Kidney glomerular epithelial cell (primary cell): Measurements from ENCODE around the gene HACD2.

ENCODE experiments used
- DNase-seq: peaks from one replicate; lab custom pipeline; 2025; lab: John Stamatoyannopoulos, UW

HACD2 gene

GRCh38 chr3:123481722-123482457 lies 103.0 kb downstream of the HACD2 start:
- DNase-seq, result no peak

GRCh38 chr3:123481071-123481470 lies 103.8 kb downstream of the HACD2 start:
- no peak for DNase-seq

GRCh38 chr3:123480428-123480827 lies 104.4 kb downstream of the HACD2 start:
- DNase-seq, result no peak

- no peak for DNase-seq
These were observed 105.0 kb downstream of the HACD2 start for GRCh38 chr3:123479891-123480290.

GRCh38 chr3:123478314-123478713 lies 106.5 kb downstream of the HACD2 start:
- DNase-seq, result no peak

DNA sequence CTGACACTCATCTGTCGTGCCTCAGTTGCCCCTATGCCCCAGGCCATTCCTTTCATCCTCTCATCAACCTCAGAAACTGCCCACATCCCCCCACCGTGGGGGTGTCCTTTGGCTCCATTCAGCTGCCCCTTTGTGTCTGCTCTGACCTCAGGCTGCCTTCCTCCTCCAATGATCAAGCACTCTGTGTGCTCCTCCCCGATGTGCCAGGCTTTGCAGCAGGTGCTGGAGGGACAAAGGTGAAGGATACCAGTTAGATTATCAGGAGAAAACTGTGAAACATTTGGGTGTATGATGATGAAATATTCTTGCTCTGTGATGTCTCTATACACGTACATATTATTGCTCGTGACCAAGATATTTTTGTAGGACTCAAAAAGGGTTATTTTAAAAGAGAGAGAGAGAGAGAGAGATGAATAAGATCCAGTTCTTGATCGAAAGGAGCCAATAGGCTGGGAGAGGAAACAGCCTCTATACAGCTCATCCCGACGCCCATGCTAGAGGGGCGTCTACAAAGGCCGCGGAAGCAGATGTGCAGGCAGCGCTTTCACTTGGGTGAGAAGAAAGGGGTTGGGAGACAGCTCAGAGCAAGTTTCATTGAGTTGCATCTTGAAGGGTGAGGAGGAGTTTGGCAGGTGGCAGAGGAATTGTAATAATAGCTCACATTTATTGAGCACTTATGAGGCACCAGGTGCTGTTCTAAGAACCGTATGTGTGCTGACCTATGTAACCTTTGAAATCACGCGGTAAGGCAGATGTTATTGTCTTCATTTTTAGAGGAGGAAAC lies 107.7 kb downstream of the HACD2 start:
- DNase-seq, result no peak

- no peak for DNase-seq
These were observed 109.1 kb downstream of the HACD2 start for GRCh38 chr3:123475786-123476185.

DNA sequence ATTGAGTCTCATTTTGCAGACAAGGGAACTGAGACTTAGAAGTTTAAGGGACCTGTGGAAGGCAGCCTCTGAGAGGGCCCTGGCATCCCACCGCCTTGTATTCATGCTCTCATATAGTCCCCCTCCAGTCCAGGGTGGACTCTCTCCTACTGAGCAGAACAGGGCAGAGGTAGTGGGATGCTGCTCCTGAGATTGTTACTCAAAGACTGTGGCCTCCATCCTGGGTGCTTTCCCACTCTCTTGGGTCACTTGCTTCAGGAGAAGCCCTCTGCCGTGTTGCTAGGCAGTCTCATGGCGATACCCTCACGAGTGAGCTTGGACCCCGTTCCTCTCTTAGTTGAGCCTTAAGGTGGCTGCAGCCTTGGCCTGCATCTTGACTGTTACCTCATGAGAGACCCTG lies 113.7 kb downstream of the HACD2 start:
- DNase-seq, result no peak

GRCh38 chr3:123469323-123469995 lies 115.4 kb downstream of the HACD2 start:
- no peak for DNase-seq

- no peak for DNase-seq
These were observed 117.8 kb downstream of the HACD2 start for GRCh38 chr3:123467046-123467445.

- no peak for DNase-seq
These were observed 120.6 kb downstream of the HACD2 start for GRCh38 chr3:123464211-123464610.

DNA sequence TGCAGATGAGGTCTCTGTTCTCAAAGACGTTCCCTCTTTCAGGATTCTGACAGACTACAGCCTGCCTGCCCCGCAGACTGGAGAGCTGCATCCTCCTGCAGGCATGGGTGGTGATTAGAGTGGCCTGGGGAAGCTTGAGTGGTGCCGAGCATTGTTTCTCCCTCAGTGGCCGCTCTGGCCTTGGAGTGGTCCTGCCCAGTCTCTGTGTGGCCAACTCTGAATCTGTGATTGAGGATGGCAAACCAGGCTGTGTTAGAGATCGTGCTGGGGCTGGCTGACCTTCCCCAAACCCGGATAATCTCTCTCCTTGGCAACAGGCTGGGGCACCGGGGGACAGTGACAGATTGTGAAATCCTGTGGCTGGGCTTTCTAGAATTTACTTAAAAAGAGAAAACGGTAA lies 125.0 kb downstream of the HACD2 start:
- DNase-seq, result no peak

DNA sequence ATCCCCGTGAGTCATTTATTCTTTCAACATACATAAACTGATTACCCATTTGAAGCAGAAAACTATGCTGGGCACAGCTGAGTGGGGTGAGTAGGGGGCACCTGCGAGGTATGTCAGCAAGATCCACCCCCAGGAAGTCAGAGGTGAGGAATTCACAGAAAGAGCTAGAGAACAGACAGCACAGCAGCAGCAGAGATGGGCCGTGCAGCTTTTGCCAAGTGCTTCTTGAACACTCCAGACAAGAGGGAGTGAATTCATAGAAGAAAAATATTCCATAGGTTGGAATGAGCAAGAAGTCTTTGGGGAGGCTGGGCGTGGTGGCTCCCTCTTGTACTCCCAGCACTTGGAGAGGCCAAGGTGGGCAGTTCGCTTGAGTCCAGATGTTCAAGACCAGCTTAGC lies 126.6 kb downstream of the HACD2 start:
- DNase-seq, result no peak

DNA sequence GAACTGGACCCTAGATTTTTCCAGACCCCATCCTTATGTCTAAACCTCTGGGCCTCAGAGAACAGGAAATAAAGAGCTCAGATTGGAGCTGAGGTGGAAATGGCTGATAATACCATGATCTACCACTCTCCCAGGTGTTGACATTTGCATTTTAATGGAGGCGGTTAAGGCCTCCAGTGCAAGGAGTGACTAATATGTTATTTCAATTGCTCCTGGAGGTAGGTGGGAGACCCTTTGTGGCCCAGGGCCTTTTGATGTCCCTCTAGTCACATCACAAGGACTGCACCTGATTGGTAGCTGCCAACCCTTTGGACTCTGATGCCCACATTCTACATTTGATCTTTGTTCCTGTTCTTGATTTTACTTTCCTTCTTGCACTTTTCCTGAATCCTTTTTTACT lies 127.0 kb downstream of the HACD2 start:
- no peak for DNase-seq

GRCh38 chr3:123453675-123454074 lies 131.2 kb downstream of the HACD2 start:
- no peak for DNase-seq

DNA sequence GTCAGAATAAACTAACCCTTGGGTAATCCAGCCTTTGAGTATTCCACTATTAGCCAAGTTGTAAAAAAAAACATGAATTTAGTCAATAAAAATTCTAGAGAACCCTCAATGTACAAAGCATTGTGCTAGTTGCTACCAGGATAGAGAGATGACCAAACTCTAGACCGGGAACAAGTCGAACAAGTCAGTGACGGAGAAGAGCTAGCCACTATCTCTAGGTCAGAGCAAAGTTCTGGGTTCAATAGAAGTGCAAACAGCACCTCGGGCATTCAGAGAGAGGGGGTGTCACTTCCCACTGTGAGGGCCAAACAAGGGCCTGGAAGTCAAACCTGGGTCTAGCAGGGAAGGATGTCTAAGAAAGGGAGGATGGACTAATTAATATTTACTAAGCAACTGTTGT lies 133.7 kb downstream of the HACD2 start:
- DNase-seq, result no peak

DNA sequence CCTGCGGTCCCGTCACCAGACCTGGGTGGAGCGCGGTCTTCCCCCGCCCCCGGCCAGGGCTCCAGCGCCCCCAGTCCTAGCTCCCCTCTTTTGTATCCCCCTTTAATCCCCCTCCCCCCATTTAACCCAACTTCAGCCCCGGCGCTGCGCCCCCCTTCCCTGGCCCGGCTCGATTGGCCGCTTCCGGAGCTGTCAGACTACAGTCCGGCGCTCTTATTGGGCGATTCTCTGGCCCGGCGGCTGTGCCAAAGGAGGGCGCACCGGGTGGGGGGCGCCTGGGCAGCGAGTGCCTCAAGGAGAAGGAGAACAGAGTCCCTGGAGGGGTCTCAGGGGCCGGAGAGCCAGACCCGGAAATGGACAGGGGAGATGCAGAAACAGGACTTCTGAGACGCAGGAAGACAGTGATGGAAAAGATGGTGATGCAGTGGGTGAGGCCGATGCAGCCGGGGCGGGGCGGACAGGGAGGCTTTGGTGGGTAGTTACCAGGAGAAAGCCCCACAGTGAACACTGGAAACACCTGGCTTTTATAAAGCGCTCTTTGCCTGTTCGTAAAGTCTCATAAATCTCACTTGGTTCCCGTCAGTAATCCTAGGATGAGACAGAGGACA lies 134.8 kb downstream of the HACD2 start:
- no peak for DNase-seq

- DNase-seq, result no peak
These were observed 135.5 kb downstream of the HACD2 start for GRCh38 chr3:123449102-123449996.

- DNase-seq, result no peak
These were observed 136.2 kb downstream of the HACD2 start, which contains the start of gene ADCY5 for GRCh38 chr3:123448536-123449101. Gene ADCY5 (minus strand): TSS chr3:123449090. CDS start chr3:123448545, 545 bp downstream.

GRCh38 chr3:123447749-123448517 lies 136.9 kb downstream of the HACD2 start:
- no peak for DNase-seq
